Panc1 (cell line): ENCODE results near the gene GSTM5.
"Not testable (repeated sequence)": the region's sequence is repeated elsewhere in the genome, so short reads cannot be mapped to it uniquely, and the experiment has no call there.

Source experiments
- POLR2AphosphoS5 ChIP-seq: IDR thresholded peaks from 2 replicates; pipeline ENCODE4 v1.6.1; 2012; ENCODE audit warnings: mild to moderate bottlenecking, low read depth, low read length, moderate library complexity
- TCF7L2 ChIP-seq: IDR thresholded peaks from 2 replicates; pipeline ENCODE4 v1.6.1; 2011; ENCODE audit warnings: mild to moderate bottlenecking, low read depth, low read length, inconsistent platforms
- TF ChIP-seq, protein P1 (sequence below): fragments of 450-650 bp; IDR thresholded peaks from 2 replicates; pipeline ENCODE4 v1.5.1; 2017; ENCODE audit warnings: mild to moderate bottlenecking

DNA sequence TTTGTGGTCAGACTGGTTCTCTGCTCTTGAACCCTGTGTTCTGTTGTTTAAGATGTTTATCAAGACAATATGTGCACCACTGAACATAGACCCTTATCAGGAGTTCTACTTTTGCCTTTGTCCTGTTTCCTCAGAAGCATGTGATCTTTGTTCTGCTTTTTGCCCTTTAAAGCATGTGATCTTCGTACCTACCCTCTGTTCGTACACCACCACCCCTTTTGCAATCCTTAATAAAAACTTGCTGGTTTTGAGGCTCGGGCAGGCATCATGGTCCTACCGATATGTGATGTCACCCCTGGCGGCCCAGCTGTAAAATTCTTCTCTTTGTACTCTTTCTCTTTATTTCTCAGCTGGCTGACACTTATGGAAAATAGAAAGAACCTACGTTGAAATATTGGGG, 27.3 kb upstream of the GSTM5 start:
- TF ChIP-seq, protein P1, sequence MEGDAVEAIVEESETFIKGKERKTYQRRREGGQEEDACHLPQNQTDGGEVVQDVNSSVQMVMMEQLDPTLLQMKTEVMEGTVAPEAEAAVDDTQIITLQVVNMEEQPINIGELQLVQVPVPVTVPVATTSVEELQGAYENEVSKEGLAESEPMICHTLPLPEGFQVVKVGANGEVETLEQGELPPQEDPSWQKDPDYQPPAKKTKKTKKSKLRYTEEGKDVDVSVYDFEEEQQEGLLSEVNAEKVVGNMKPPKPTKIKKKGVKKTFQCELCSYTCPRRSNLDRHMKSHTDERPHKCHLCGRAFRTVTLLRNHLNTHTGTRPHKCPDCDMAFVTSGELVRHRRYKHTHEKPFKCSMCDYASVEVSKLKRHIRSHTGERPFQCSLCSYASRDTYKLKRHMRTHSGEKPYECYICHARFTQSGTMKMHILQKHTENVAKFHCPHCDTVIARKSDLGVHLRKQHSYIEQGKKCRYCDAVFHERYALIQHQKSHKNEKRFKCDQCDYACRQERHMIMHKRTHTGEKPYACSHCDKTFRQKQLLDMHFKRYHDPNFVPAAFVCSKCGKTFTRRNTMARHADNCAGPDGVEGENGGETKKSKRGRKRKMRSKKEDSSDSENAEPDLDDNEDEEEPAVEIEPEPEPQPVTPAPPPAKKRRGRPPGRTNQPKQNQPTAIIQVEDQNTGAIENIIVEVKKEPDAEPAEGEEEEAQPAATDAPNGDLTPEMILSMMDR = not testable (repeated sequence)
- not testable (repeated sequence) for TF ChIP-seq TCF7L2, POLR2AphosphoS5
